ENCODE measurements around the gene SLCO1B3. TPM values are rescaled to one million over a fixed set of nuclear protein-coding genes. Genes with fewer than 3 reads are reported as not detected.

SLCO1B3 gene
- total and polyA plus RNA-seq, 2 donors (not counting 3 experiments of a cell fraction or from before 2014, with no cell fraction given), result not detected

DNA sequence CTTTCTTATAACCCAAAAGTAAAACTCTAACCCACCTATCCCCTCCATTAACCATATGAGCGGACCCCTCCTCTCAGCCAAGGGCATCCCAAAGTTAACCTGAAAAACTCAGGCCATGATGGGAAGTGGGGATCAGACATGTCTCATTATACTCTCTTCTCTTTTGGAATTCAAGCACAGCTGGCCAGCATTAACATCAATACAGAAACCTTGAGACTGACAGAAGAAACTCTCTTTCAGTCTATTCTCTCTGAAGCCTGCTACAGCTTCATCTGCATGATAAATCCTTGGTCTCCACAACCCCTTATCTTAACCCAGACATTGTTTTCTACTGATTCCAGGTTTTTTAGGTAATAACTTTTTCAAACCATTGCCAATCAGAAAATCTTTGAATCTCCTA is 17.5 kb upstream of the SLCO1B3 start:
- H4K20me1 ChIP-seq (replicated peaks; ENCODE audit: control insufficient read depth, extremely low read depth, insufficient read depth, low read length), result no peaks in the 10 kb centered on the region
- dilution Hi-C loops (cut with MboI; ENCODE audit: extremely low pct_ligation_motif_present, low sequenced_read_pairs) (no loop called here), intact Hi-C loops (cut with micrococcal nuclease) (no loop called here)
- H3K27me3 ChIP-seq (ENCODE audit: control insufficient read depth in 2 of 2, insufficient read depth in 2 of 2, low read length in 2 of 2), result no peaks in the 10 kb centered on the region
- ChIA-PET POLR2A (no interaction called here), CTCF (no interaction called here)
- TF ChIP-seq, protein P1, sequence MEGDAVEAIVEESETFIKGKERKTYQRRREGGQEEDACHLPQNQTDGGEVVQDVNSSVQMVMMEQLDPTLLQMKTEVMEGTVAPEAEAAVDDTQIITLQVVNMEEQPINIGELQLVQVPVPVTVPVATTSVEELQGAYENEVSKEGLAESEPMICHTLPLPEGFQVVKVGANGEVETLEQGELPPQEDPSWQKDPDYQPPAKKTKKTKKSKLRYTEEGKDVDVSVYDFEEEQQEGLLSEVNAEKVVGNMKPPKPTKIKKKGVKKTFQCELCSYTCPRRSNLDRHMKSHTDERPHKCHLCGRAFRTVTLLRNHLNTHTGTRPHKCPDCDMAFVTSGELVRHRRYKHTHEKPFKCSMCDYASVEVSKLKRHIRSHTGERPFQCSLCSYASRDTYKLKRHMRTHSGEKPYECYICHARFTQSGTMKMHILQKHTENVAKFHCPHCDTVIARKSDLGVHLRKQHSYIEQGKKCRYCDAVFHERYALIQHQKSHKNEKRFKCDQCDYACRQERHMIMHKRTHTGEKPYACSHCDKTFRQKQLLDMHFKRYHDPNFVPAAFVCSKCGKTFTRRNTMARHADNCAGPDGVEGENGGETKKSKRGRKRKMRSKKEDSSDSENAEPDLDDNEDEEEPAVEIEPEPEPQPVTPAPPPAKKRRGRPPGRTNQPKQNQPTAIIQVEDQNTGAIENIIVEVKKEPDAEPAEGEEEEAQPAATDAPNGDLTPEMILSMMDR (IDR thresholded peaks at IDR 0.05; ENCODE audit: extremely low read depth in 1 of 2, insufficient read depth in 1 of 2, low read depth in 1 of 2, low read length in 2 of 2), result no peak
- TF ChIP-seq JUN (IDR thresholded peaks at IDR 0.05; ENCODE audit: borderline replicate concordance, insufficient read depth, insufficient read length, low read depth) (no peak), EZH2 (IDR thresholded peaks at IDR 0.05; ENCODE audit: borderline replicate concordance, low read depth, low read length, severe bottlenecking) (no peak), MYC (IDR thresholded peaks at IDR 0.05; ENCODE audit: low read depth, low read length) (no peak), GATA2 (IDR thresholded peaks at IDR 0.05; ENCODE audit: insufficient read depth, insufficient read length, low read depth, low read length) (no peak), POLR2AphosphoS5 (IDR thresholded peaks at IDR 0.05; ENCODE audit: insufficient read depth, low read depth, low read length) (no peak), POLR2A (IDR thresholded peaks at IDR 0.05; ENCODE audit: low read depth, low read length) (no peak), FOS (IDR thresholded peaks at IDR 0.05; ENCODE audit: borderline replicate concordance, insufficient read depth, low read length) (no peak)
- TF ChIP-seq, protein P2, sequence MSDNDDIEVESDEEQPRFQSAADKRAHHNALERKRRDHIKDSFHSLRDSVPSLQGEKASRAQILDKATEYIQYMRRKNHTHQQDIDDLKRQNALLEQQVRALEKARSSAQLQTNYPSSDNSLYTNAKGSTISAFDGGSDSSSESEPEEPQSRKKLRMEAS (IDR thresholded peaks at IDR 0.05; ENCODE audit: insufficient read depth, insufficient read length), result no peak
- DNase-seq (ENCODE audit: low read depth, low spot score) (no peak), FAIRE-seq (no peak)
- H3K9me3 ChIP-seq (replicated peaks; ENCODE audit: control insufficient read depth, insufficient read depth, low read length), result no peaks in the 10 kb centered on the region
- no peaks in the 10 kb centered on the region for H3K36me3 ChIP-seq (ENCODE audit: control insufficient read depth in 2 of 2, extremely low read depth in 1 of 2, insufficient read depth in 2 of 2, low read length in 2 of 2)
- no peak overlapping the region for H2AFZ ChIP-seq (ENCODE audit: low read depth, low read length)
- no peaks in the 10 kb centered on the region for H3K4me1 ChIP-seq (ENCODE audit: control insufficient read depth, extremely low read depth, insufficient read depth, low read length)
- H3K9ac ChIP-seq (replicated peaks; ENCODE audit: extremely low read depth, insufficient read depth, low read length), result no peak overlapping the region
- no peaks in the 10 kb centered on the region for H3K9me1 ChIP-seq (replicated peaks; ENCODE audit: control insufficient read depth, extremely low read depth, insufficient read depth, low read length)
- no peaks in the 10 kb centered on the region for H3K79me2 ChIP-seq (ENCODE audit: control insufficient read depth, insufficient read depth, low read length)
- no peak overlapping the region for H3K27ac ChIP-seq (ENCODE audit: insufficient read depth, low read depth, low read length)
- BruUV-seq (replicated peaks), result no TSS peak
- H3K4me2 ChIP-seq (ENCODE audit: insufficient read depth, low read length), result no peak overlapping the region
- H3K4me3 ChIP-seq (replicated peaks in 1 of 3; ENCODE audit: insufficient read depth in 1 of 3, low read depth in 1 of 3, low read length in 3 of 3), result no peak overlapping the region

Data from endothelial cell of umbilical vein (primary cell).